Germinal center (tissue), 1 donor: ENCODE data around the gene ZKSCAN4.

Experiments
- DNase-seq: peaks from one replicate; pipeline ENCODE4 v3.0.0; 2012; ENCODE audit warnings: mixed read lengths, low spot score

Gene ZKSCAN4

DNA sequence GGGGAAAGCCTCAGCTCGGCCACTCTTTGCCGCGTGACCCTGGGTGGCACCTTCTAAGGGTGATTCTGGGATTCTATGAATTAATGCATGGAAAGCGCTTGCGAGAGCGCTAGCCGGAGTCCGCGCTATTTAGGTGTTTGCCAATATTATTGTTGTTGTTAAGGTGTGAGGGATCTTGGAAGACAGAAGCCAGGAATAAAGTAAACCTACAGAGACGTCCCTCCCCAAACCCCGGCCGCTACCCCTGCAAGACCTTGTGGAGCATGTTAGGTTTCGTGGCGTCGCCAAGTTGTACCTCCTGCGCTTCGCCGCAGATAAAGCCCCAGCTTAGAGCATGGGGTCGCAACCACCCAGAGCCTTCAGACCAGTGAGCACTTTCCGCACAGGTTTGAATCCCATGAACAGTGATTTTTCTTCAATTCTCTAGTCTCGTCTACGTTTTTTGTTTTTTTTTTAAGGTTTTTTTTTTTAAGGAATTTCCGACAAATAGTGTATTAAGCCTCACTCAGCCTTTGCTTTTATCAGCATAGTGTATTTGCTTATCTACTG lies 43.9 kb downstream of the ZKSCAN4 start:
- DNase-seq, result no peak

DNA sequence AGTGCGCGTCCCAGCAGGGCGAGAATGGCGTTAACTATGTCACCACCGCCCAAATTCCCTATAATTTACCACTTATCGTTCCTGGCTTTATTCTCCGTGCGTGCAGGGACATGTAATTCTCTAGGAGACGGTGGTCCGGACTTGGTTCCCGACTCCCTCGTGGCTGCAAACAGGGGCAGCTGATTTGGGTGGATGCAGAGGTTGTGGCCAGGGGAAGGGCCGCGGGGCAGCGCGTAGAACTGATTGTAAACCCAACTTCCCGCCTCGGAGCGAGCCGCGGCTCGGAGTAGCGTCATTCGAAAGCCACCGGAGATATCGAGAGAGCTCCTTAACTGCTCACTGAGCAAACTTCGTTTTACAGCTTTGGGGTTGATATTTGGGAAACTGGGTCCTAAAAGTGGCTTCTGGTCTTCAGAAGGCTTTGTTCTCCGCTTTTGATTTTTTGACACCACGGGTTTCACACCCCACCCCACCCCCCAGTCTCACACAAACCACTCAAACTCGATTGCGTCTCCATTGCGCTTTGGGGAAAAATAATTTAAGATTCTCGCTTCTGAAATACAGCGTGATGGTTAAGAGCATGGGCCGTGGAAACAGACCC lies 44.5 kb downstream of the ZKSCAN4 start:
- peak; percentile 36 for DNase-seq

DNA sequence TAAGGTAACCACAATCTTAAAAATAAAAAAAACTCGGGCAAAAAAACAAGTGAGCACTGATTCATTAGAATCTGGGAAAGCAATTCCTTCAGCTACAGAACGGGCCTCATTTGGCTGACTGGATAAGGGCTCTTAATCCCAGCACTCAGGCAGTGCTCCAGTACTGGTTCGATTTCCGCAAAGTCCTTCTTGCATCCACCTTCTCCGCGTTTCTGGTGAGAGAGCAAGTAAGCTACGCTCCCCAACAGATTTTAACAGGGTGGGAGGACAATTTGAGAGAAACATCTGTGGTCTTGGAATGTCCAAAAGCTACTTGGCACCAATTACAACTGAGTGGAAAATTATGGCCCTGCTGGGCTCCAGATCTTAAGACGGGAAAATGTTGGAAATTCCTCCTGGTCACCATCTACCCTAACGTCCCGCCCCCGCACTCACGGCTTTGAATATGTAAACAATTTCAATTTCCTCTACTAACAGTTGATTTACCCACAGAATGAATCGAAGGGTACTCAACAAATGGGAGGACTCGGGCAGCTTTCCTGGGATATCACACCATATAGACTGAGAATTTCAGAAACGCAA lies 45.0 kb downstream of the ZKSCAN4 start:
- DNase-seq, result no peak

DNA sequence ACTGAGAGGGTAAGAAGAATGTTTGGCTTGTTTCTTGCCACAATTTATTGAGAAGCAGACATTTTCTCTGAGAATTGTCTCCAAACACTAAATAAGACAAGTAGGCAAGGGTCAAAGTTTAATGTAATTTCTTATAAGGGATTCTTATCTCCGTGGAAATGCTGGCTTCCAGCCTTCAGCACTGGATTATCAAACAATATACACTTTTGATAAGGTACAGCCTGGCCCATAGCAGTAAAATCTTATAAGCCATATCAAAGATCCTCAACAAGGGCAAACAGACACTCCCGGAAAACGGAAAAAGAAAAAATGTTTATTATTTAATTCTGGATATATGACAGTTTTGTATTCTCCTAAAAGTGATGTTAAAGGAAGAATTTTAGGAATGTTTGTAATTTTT lies 45.5 kb downstream of the ZKSCAN4 start:
- DNase-seq, result no peak

DNA sequence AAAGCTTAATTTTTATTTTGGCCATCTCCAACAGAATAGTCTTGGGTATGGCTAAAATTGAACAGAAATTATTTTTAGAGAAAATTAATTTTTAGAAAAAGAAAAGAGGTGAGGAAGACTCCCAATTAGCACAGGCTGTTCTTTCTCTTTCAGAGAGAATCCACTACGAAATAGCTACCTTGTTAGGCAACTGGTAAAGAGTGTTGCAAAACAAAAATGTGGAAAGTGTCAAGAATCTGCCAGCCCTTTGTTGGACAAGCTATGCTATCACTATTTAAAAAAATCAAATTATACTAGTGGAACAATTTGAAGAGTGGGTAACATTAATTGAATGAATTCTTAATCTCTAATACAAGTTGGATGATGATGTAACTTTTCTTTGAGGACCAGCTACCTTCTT lies 46.2 kb downstream of the ZKSCAN4 start:
- DNase-seq, result no peak

DNA sequence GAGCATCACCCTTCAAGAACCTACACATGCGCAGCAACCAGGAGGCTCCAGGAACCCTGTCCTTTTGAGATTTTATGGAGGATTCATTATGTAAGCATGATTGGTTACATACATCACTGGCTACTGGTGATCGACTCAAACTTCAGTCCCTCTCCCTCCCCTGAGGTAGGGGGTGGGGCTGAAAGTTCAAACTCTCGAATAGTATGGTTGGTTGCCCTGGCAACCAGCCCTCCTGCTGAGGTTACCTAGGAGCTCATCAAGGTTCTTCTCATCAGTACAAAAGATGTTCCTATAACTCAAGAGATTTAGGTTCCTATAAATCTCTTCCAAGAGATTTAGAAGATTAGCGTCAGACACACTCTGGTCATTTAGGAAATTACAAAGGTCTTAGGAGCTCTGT lies 48.9 kb downstream of the ZKSCAN4 start:
- no peak for DNase-seq

DNA sequence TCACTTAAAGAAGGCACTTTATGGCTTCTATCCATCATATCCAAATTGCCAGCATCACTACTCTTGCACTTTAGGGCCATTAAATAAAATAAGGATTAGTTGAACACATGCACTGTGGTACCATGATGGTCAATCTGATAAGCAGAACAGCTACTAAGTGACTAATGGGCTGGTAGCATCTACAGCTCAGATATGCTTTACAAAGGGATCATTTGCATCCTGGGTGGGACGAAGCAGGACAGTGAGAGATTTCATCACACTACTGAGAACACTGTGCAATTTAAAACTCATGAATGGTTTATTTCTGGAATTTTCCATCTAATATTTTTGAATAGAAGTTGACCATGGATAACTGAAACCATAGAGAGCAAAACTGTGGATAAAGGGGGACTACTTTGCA lies 52.0 kb downstream of the ZKSCAN4 start:
- DNase-seq, result no peak
